Vagina (tissue), 2 donors: ENCODE data around the gene ASCL2. TPM values are rescaled to one million over a fixed set of nuclear protein-coding genes. Genes with fewer than 3 reads are reported as not detected.

Source experiments
- DNase-seq, 2 donors: peaks; one replicate each; pipeline ENCODE4 v3.0.0-alpha.2; 2017; ENCODE audit errors: extremely low spot score in 2 of 2
- H3K27ac ChIP-seq: fragments of 200-600 bp; sonication (generic); one replicate; pipeline ENCODE4 v1.5.1; 2019
- H3K27me3 ChIP-seq: fragments of 200-600 bp; sonication (generic); one replicate; pipeline ENCODE4 v1.5.1; 2019
- H3K36me3 ChIP-seq, 2 donors: fragments of 200-600 bp; sonication (generic); one replicate each; pipeline ENCODE4 v1.5.1; 2017 to 2019
- H3K4me1 ChIP-seq: fragments of 200-600 bp; sonication (generic); one replicate; pipeline ENCODE4 v1.5.1; 2019
- H3K4me3 ChIP-seq, 2 donors: fragments of 200-600 bp; sonication (generic); 1 replicate in 1 of 2; 2 replicates in 1 of 2; pipeline ENCODE4 v1.5.1; 2016 to 2019
- H3K9me3 ChIP-seq: fragments of 200-600 bp; sonication (generic); one replicate; pipeline ENCODE4 v1.5.1; 2019
- POLR2A ChIP-seq, 2 donors: fragments of 450-650 bp; IDR thresholded peaks; one replicate each; pipeline ENCODE4 v1.6.1; 2017; ENCODE audit warnings: antibody characterized with exemption in 2 of 2, mild to moderate bottlenecking in 2 of 2, moderate library complexity in 2 of 2
- POLR2AphosphoS5 ChIP-seq, 2 donors: sonication (generic); formaldehyde crosslinking; IDR thresholded peaks; one replicate each; pipeline ENCODE4 v1.9.0; 2017; ENCODE audit warnings: antibody characterized with exemption in 2 of 2, mild to moderate bottlenecking in 2 of 2, low read depth in 1 of 2; ENCODE audit not compliant: insufficient read depth in 1 of 2
- intact Hi-C: fragments of 100-400 bp; cut with DNase I; formaldehyde crosslinking; loops from one replicate; pipeline ENCODE4 v1.15.1; 2023
- total RNA-seq: library from RNA; depleted of rRNA; stranded (reverse); fragments of >200 nt; gene quantifications from one replicate; pipeline ENCODE4 v1.2.3, GENCODE V29; 2016
- TF ChIP-seq, protein P1 (sequence below), 3 experiments: fragments of 450-650 bp in 2 of 3; fragments of 200-600 bp in 1 of 3; sonication (generic) in 1 of 3; IDR thresholded peaks; one replicate each; pipeline ENCODE4 v1.5.1; 2017 to 2019; ENCODE audit warnings: antibody characterized with exemption in 3 of 3, mild to moderate bottlenecking in 2 of 3, moderate library complexity in 2 of 3

The ASCL2 gene
- total RNA-seq, 1 donor from 2014 or later, result 3.7 TPM

DNA sequence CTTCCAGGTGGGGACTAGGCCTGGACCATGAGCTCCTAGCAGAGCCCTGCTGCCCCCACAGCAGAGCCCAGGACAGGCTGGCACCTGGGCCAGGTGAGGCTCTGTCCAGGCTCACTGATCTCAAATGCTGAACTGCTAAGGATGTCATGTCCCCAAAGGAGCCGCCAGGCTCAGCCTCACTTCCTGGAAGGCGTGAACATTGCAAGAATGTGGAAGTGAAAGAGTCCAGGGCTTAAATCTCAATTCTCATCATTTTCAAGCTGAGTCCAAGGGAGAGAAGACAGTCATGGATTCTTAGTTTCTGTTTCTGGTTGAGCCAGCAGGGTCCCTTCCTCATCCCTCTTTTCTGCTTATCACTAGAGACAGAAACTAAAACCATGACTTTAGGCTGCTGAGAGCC is 5.0 kb downstream of the ASCL2 start:
- DNase-seq, result no peak
- Histone ChIP-seq H3K4me3 (no peak overlapping the region), H3K4me1 (peaks cover 12% of the 10 kb centered on the region), H3K27me3 (peaks cover under 1% of the 10 kb centered on the region), H3K36me3 (no peaks in the 10 kb centered on the region), H3K27ac (no peak overlapping the region), H3K9me3 (no peaks in the 10 kb centered on the region)
- intact Hi-C loops, result no loop called here
- TF ChIP-seq POLR2A (IDR thresholded peaks at IDR 0.05) (no peak), POLR2AphosphoS5 (IDR thresholded peaks at IDR 0.05; ENCODE audit: insufficient read depth in 1 of 2, low read depth in 1 of 2) (no peak)
- TF ChIP-seq, protein P1, sequence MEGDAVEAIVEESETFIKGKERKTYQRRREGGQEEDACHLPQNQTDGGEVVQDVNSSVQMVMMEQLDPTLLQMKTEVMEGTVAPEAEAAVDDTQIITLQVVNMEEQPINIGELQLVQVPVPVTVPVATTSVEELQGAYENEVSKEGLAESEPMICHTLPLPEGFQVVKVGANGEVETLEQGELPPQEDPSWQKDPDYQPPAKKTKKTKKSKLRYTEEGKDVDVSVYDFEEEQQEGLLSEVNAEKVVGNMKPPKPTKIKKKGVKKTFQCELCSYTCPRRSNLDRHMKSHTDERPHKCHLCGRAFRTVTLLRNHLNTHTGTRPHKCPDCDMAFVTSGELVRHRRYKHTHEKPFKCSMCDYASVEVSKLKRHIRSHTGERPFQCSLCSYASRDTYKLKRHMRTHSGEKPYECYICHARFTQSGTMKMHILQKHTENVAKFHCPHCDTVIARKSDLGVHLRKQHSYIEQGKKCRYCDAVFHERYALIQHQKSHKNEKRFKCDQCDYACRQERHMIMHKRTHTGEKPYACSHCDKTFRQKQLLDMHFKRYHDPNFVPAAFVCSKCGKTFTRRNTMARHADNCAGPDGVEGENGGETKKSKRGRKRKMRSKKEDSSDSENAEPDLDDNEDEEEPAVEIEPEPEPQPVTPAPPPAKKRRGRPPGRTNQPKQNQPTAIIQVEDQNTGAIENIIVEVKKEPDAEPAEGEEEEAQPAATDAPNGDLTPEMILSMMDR (IDR thresholded peaks at IDR 0.05), result no peak

DNA sequence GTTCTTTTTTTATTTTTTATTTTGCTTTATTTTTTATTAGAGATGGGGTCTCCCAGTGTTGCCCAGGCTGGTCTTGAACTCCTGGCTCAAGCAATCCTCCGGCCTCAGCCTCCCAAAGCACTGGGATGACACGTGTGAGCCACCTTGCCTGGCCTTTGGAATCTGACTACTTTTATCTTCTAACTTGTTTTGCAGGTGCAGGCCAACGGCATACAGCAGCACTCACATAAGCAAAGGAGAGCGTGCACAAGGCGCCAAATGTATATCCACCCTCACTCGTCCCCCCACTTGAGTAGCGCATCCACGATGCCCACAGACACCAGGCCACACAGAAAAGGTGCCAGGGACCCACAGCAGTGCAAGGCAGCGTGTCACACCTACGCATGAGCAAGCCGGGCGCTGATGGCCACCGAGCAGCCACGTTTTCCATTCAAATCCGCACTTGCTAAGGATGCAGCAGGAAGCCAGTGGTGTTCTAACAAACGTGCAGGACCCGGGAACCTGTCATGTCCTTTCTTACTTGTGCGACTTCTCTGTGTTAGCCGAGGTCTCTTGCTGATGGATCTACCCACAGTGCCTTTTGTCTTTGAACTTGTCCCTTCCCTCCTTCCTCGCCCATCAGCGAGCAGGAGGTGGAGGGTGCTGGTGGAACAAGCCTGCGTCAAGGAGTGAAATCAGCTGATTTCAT is 5.9 kb downstream of the ASCL2 start:
- H3K27me3 ChIP-seq, result no peaks in the 10 kb centered on the region
- H3K36me3 ChIP-seq, result no peaks in the 10 kb centered on the region
- TF ChIP-seq POLR2A (IDR thresholded peaks at IDR 0.05) (no peak), POLR2AphosphoS5 (IDR thresholded peaks at IDR 0.05; ENCODE audit: insufficient read depth in 1 of 2, low read depth in 1 of 2) (no peak)
- TF ChIP-seq, protein P1 (IDR thresholded peaks at IDR 0.05), result no peak
- no peaks in the 10 kb centered on the region for H3K9me3 ChIP-seq
- intact Hi-C loops, result no loop called here
- no peak overlapping the region for H3K27ac ChIP-seq
- H3K4me1 ChIP-seq, result peaks cover 6% of the 10 kb centered on the region
- H3K4me3 ChIP-seq, result no peak overlapping the region
- no peak for DNase-seq

DNA sequence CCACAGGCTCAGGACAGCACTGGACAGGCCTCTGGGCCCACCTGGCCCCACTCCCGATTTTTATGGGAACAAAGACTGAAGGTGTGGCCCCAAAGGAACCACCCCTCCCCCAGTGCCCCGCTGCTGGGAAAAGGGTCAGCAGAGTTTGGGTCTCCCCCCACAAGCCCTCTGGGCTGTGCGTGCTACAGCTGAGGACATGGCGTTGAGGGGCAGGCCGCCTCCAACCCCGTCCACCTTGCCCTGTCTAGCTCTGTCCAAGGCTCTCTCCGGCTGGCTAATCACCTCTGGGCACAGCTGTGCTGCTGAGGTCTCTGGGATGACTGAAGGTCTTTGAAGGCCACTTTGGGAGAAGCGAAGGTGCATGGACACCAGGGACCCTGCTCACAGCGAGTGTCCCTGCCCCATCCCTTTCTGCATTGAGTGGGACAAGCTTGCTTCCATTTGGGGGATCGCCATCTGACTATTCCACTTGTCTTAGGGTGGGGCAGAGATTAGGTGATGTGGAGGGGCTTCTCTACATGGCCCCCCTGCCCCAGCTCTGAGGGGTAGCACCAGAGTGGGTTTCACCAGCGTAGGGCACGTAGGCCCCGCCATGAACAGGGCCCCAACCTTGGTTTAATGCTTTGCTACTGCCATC is 6.5 kb downstream of the ASCL2 start:
- H3K36me3 ChIP-seq, result no peaks in the 10 kb centered on the region
- H3K4me3 ChIP-seq, result no peak overlapping the region
- H3K27me3 ChIP-seq, result no peaks in the 10 kb centered on the region
- no peak for DNase-seq
- intact Hi-C loops, result no loop called here
- H3K27ac ChIP-seq, result no peak overlapping the region
- no peak for TF ChIP-seq POLR2A (IDR thresholded peaks at IDR 0.05)
- TF ChIP-seq, protein P1 (IDR thresholded peaks at IDR 0.05), result no peak
- TF ChIP-seq POLR2AphosphoS5 (IDR thresholded peaks at IDR 0.05; ENCODE audit: insufficient read depth in 1 of 2, low read depth in 1 of 2), result no peak
- no peaks in the 10 kb centered on the region for H3K4me1 ChIP-seq
- H3K9me3 ChIP-seq, result no peaks in the 10 kb centered on the region

DNA sequence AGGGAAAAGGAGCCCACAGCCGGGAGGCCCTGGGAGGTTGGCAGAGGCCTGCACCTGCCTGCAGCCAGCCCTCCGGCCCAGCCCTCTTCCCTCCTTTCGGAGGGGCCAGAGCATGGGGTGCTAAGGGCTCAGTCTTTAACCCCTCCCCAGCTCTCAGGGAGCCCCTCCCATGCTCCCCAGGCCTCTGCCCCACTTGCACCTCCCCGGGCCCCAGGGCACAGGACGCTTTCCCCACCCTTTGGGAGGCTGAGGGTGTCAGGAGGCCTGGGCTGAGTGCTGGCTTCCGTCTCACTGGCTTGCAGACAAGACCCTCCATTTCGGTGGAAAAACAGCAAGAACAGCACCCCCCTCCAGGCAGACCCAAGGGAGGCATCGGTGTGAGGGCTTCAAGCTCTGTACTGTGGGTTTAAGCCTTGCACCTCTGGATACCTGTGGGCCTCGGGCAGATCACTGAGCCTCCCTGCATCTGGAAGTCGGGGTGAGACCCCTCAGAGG is 7.3 kb downstream of the ASCL2 start:
- intact Hi-C loops, result no loop called here
- Histone ChIP-seq H3K9me3 (no peaks in the 10 kb centered on the region), H3K36me3 (no peaks in the 10 kb centered on the region), H3K4me1 (no peaks in the 10 kb centered on the region), H3K27me3 (no peaks in the 10 kb centered on the region), H3K4me3 (no peak overlapping the region), H3K27ac (no peak overlapping the region)
- TF ChIP-seq POLR2AphosphoS5 (IDR thresholded peaks at IDR 0.05; ENCODE audit: insufficient read depth in 1 of 2, low read depth in 1 of 2) (no peak), POLR2A (IDR thresholded peaks at IDR 0.05) (no peak)
- TF ChIP-seq, protein P1 (IDR thresholded peaks at IDR 0.05), result no peak
- DNase-seq, result no peak
